ENCODE results near the gene RHD. TPM values are rescaled to one million over a fixed set of nuclear protein-coding genes. Genes with fewer than 3 reads are reported as not detected.
"Not testable (repeated sequence)": the region's sequence is repeated elsewhere in the genome, so short reads cannot be mapped to it uniquely, and the experiment has no call there.

Gene RHD
- total and polyA plus RNA-seq, 2 of the 4 experiments (the other 2 are of a cell fraction) = not detected

DNA sequence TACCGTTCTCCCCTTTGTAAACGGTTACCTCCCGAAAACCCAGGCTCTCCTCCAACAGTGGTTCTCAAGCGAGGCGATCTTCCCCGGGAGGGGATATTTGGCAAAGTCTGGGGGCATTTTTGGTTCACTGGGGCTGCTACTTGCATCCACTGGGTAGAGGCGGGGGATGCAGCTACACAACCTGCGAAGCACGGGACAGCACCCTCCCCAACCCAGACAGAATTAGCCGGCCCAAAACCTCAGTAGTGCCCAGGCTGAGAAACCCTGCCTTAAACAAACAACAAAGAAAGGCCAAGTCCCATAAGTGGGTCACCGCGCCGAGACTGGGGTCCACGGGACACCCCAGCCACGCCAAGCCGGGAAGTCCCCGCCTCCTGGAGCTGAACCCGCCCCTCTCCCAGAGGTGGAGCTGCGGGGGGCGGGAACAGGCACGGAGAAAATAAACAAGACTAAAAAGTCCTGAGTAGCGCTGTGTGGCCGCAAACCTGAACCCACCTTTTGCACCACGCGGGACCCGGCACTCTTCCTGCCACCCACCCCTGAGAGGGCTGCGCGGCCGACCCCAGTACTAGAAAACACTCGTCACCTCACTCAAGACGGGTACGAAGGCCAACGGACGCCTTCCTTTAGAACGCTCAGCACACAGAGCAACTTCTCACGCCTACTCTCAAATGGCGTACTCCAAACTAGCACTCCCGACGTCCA, 65.3 kb downstream of the RHD start:
- POLR2A ChIA-PET (ENCODE audit: unreplicated experiment); H3K56ac ChIP-seq (ENCODE audit: extremely low read depth, insufficient read depth, low read length); H2AFZ ChIP-seq (replicated peaks; ENCODE audit: low read length, poor library complexity); H3K9me3 ChIP-seq (ENCODE audit: control insufficient read depth, insufficient read depth, low read length); H2BK15ac ChIP-seq (ENCODE audit: low read depth, low read length); BruUV-seq (replicated peaks); intact Hi-C loops (cut with micrococcal nuclease); dilution Hi-C loops (cut with HindIII; ENCODE audit: low sequenced_read_pairs, unreplicated experiment); H3K4me1 ChIP-seq (ENCODE audit: control insufficient read depth, insufficient read depth, low read length); H2BK20ac ChIP-seq (ENCODE audit: low read depth, low read length); H3K9me1 ChIP-seq (ENCODE audit: insufficient read depth, low read length); H4K20me1 ChIP-seq (ENCODE audit: insufficient read depth, low read length); H2BK120ac ChIP-seq (ENCODE audit: low read depth, low read length); DNase-seq; H2AK5ac ChIP-seq (ENCODE audit: low read depth, low read length); H3K27me3 ChIP-seq (ENCODE audit: control insufficient read depth, insufficient read depth, low read length); in situ Hi-C loops (cut with MboI; ENCODE audit: low sequenced_read_pairs); H3K36me3 ChIP-seq (ENCODE audit: control insufficient read depth, insufficient read depth, low read length); CTCF ChIA-PET; H2AK9ac ChIP-seq (replicated peaks; ENCODE audit: low read depth, low read length, poor library complexity): not testable (repeated sequence)
- 0% methylated on average over 5 of the region's 39 CpGs; no CpG with 5 or more reads in 1 of the 2 experiments for WGBS, 2 experiments (ENCODE audit: extremely low coverage in 2 of 2, insufficient read length in 1 of 2)
- Histone ChIP-seq H3K27ac (ENCODE audit: insufficient read depth, low read length) (peak overlapping the region; percentile 63; the same call in 1 of the 2 replicates), H3K14ac (replicated peaks; ENCODE audit: low read depth, low read length) (peak overlapping the region; percentile 85; the same call in 1 of the 2 replicates), H3K23ac (ENCODE audit: low read depth, low read length) (0 out of 2 replicates have a peak overlapping the region, but pooled peaks have one; percentile 33), H3K18ac (ENCODE audit: low read depth, low read length) (peak overlapping the region; percentile 74), H3K79me1 (ENCODE audit: low read depth in 1 of 2, low read length in 2 of 2) (peaks cover 4 to 14% of the 10 kb centered on the region in 2 experiments), H4K8ac (ENCODE audit: low read depth in 2 of 2, low read length in 2 of 2) (peak overlapping the region in 1 of 2 experiments; percentile 88; a peak in 2 of 4 replicates), H3K9ac (ENCODE audit: low read depth, low read length) (peak overlapping the region; percentile 70), H3K4me3 (ENCODE audit: insufficient read depth, low read depth, low read length) (peak overlapping the region; percentile 96), H4K5ac (ENCODE audit: low read depth, low read length) (0 out of 2 replicates have a peak overlapping the region, but pooled peaks have one; percentile 57), H3K4me2 (ENCODE audit: low read depth, low read length) (peak overlapping the region; percentile 53), H2BK5ac (ENCODE audit: low read depth, low read length, poor library complexity, severe bottlenecking) (peak overlapping the region; percentile 92), H4K91ac (ENCODE audit: insufficient read depth, low read depth, low read length) (peak overlapping the region; percentile 75), H3K4ac (ENCODE audit: low read depth, low read length) (peak overlapping the region; percentile 84)
- TF ChIP-seq POLR2A (IDR thresholded peaks at IDR 0.05; ENCODE audit: low read depth, low read length) = peak; percentile 14
- peak; percentile 79 for ATAC-seq (ENCODE audit: low read depth)

Data from IMR-90 (cell line).